SU-DHL-6 (cell line): ENCODE data around the gene P2RY8.

Source experiments
- EZH2phosphoT487 ChIP-seq: fragments of 200-600 bp; sonication (generic), shearing (Covaris generic); conservative IDR thresholded peaks from 2 replicates; pipeline ENCODE4 v1.6.1; 2018; ENCODE audit warnings: mild to moderate bottlenecking, antibody characterized with exemption, low read length, moderate library complexity, mixed read lengths
- TF ChIP-seq, protein P1 (sequence below): fragments of 200-600 bp; sonication (generic); IDR thresholded peaks from one replicate; pipeline ENCODE4 v1.5.1; 2017; ENCODE audit warnings: antibody characterized with exemption, mild to moderate bottlenecking, low read length, moderate library complexity; ENCODE audit not compliant: insufficient read depth, poor library complexity, severe bottlenecking

DNA sequence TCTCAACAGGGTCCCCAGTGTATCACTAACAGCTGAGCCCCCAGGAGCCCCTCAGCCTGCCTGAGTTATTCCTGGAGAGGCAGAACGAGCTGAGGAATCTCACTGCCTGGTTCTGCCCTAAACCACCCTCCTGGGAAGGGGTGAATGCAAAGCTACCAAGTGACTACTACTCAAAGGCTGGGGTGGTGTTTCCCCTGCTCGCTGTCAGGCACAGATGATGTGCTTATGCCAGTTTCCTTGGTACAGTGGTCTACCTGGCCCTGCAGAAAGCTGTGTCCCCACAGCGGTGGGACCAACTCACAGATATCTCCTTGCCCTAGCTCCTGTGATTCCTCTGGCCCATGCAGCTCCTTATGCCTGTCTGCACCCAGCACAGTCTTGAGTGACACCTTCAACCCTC, 48.8 kb downstream of the P2RY8 start:
- TF ChIP-seq, protein P1, sequence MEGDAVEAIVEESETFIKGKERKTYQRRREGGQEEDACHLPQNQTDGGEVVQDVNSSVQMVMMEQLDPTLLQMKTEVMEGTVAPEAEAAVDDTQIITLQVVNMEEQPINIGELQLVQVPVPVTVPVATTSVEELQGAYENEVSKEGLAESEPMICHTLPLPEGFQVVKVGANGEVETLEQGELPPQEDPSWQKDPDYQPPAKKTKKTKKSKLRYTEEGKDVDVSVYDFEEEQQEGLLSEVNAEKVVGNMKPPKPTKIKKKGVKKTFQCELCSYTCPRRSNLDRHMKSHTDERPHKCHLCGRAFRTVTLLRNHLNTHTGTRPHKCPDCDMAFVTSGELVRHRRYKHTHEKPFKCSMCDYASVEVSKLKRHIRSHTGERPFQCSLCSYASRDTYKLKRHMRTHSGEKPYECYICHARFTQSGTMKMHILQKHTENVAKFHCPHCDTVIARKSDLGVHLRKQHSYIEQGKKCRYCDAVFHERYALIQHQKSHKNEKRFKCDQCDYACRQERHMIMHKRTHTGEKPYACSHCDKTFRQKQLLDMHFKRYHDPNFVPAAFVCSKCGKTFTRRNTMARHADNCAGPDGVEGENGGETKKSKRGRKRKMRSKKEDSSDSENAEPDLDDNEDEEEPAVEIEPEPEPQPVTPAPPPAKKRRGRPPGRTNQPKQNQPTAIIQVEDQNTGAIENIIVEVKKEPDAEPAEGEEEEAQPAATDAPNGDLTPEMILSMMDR, result no peak
- TF ChIP-seq EZH2phosphoT487, result no peak
